ENCODE data around the gene LAMB1. TPM values are rescaled to one million over a fixed set of nuclear protein-coding genes. Genes with fewer than 3 reads are reported as not detected.
"Not testable (repeated sequence)": the region's sequence is repeated elsewhere in the genome, so short reads cannot be mapped to it uniquely, and the experiment has no call there.

Gene LAMB1
- total RNA-seq, 3 donors from 2014 or later: 82.0 to 165 (median 148) TPM

- Histone ChIP-seq H3K4me3 (peak overlapping the region; percentile 58), H3K36me3 (ENCODE audit: low read depth) (no peaks in the 10 kb centered on the region), H3K9me3 (no peaks in the 10 kb centered on the region), H3K4me1 (ENCODE audit: low read depth) (peaks cover 24% of the 10 kb centered on the region)
- DNase-seq (no peak), ATAC-seq (peak; percentile 37)
- intact Hi-C loops (cut with DNase I, micrococcal nuclease): no loop called here
- TF ChIP-seq CTCF (IDR thresholded peaks at IDR 0.05): no peak
These were observed 111.2 kb downstream of the LAMB1 start for GRCh38 chr7:107891636-107892366.

- Histone ChIP-seq H3K4me3 (peak within 1 kb of the TSS; percentile 58), H3K4me1 (ENCODE audit: low read depth) (peaks cover 24% of the 10 kb centered on the region), H3K36me3 (ENCODE audit: low read depth) (no peaks in the 10 kb centered on the region), H3K9me3 (no peaks in the 10 kb centered on the region)
- TF ChIP-seq CTCF (IDR thresholded peaks at IDR 0.05): no peak
- intact Hi-C loops (cut with DNase I, micrococcal nuclease): no loop called here
- DNase-seq (peak; percentile 95 to 98 (median 96)), ATAC-seq (peak; percentile 98)
These were observed 111.9 kb downstream of the LAMB1 start, which contains the start of gene DLD for GRCh38 chr7:107890962-107891635. DLD (plus strand) TSS chr7:107891183; CDS start chr7:107891251, 68 bp downstream.

GRCh38 chr7:107890493-107890961 is 112.4 kb downstream of the LAMB1 start:
- H3K9me3 ChIP-seq: no peaks in the 10 kb centered on the region
- intact Hi-C loops (cut with DNase I, micrococcal nuclease): no loop called here
- no peaks in the 10 kb centered on the region for H3K36me3 ChIP-seq (ENCODE audit: low read depth)
- H3K4me3 ChIP-seq: peak overlapping the region; percentile 58
- TF ChIP-seq CTCF (IDR thresholded peaks at IDR 0.05): no peak
- peak in 1 of 3 donors; percentile 35 for DNase-seq
- ATAC-seq: peak; percentile 9
- peaks cover 24% of the 10 kb centered on the region for H3K4me1 ChIP-seq (ENCODE audit: low read depth)

GRCh38 chr7:107889992-107890391 is 113.0 kb downstream of the LAMB1 start:
- intact Hi-C loops (cut with DNase I, micrococcal nuclease): no loop called here
- DNase-seq (no peak), ATAC-seq (no peak)
- H3K9me3 ChIP-seq: no peaks in the 10 kb centered on the region
- peaks cover 24% of the 10 kb centered on the region for H3K4me1 ChIP-seq (ENCODE audit: low read depth)
- no peaks in the 10 kb centered on the region for H3K36me3 ChIP-seq (ENCODE audit: low read depth)
- H3K4me3 ChIP-seq: no peak overlapping the region
- TF ChIP-seq CTCF (IDR thresholded peaks at IDR 0.05): no peak

- DNase-seq; H3K4me3 ChIP-seq; H3K9me3 ChIP-seq; ATAC-seq; H3K36me3 ChIP-seq (ENCODE audit: low read depth); intact Hi-C loops (cut with DNase I, micrococcal nuclease): not testable (repeated sequence)
- peaks cover 14% of the 10 kb centered on the region for H3K4me1 ChIP-seq (ENCODE audit: low read depth)
These were observed 115.1 kb downstream of the LAMB1 start for GRCh38 chr7:107887827-107888226.
